Psoas muscle (tissue), 8 donors: ENCODE data around the gene CCDC198. TPM values are rescaled to one million over a fixed set of nuclear protein-coding genes. Genes with fewer than 3 reads are reported as not detected.

Experiments used
- ATAC-seq, 4 donors: fragments of 200-7000 bp; cut with Tn5 transposase; one replicate each; pipeline ENCODE4 v1.9.1; 2020; ENCODE audit warnings: moderate library complexity in 3 of 4, mild to moderate bottlenecking in 2 of 4
- DNase-seq, 2 donors: peaks; one replicate each; pipeline ENCODE4 v3.0.0-alpha.2; 2020
- H3K27ac ChIP-seq: fragments of 200-600 bp; one replicate; pipeline ENCODE4 v1.8.0; 2022
- H3K27me3 ChIP-seq, 3 donors: fragments of 200-600 bp in 1 of 3; one replicate each; pipeline versions ENCODE4 v1.6.1 to v1.8.0; 2013 to 2022; ENCODE audit warnings: low read length in 2 of 3, mild to moderate bottlenecking in 2 of 3, moderate library complexity in 1 of 3; ENCODE audit not compliant: insufficient read depth in 3 of 3
- H3K36me3 ChIP-seq, 2 donors: fragments of 200-600 bp in 1 of 2; one replicate each; pipeline versions ENCODE4 v1.6.1 to v1.8.0; 2013 to 2022; ENCODE audit warnings: low read depth in 1 of 2, mild to moderate bottlenecking in 1 of 2, moderate library complexity in 1 of 2; ENCODE audit not compliant: insufficient read depth in 1 of 2
- H3K4me1 ChIP-seq: fragments of 200-600 bp; one replicate; pipeline ENCODE4 v1.8.0; 2022
- H3K4me3 ChIP-seq: fragments of 200-600 bp; one replicate; pipeline ENCODE4 v1.8.0; 2022; ENCODE audit warnings: mild to moderate bottlenecking
- H3K9me3 ChIP-seq: fragments of 200-600 bp; one replicate; pipeline ENCODE4 v1.8.0; 2022
- WGBS, 3 donors: extraction: QIAGEN DNeasy Blood & Tissue Kit; methylation state at CpG; one replicate each; pipeline versions ENCODE4 v1.1.6 to v1.1.7; 2013; 5-methylcytosine and 5-hydroxymethylcytosine counted together
- intact Hi-C, 2 donors: fragments of 100-400 bp; cut with DNase I; formaldehyde crosslinking; loops; one replicate each; pipeline versions ENCODE4 v1.11.0 to v1.14.2; 2022
- long read RNA-seq, 2 donors: library from polyadenylated mRNA; unstranded; transcript quantifications; one replicate each; pipeline ENCODE4 v2.0.0, GENCODE V29; 2021
- polyA plus RNA-seq, 3 donors: library from polyadenylated mRNA; stranded (reverse); fragments of 200-250 nt; gene quantifications; one replicate each; pipeline ENCODE4 v1.2.3, GENCODE V29; 2013
- total RNA-seq, 4 donors: library from RNA; stranded (reverse); fragmentation: NEBNext Ultra II Directional in 2 of 4; extraction: Animal tissue kit (Norgen Biotek cat#: 25700) in 2 of 4; gene quantifications; one replicate each; pipeline versions ENCODE4 v1.2.1 to v1.2.4, GENCODE V29; 2021 to 2023
- TF ChIP-seq, protein P1 (sequence below): fragments of 200-600 bp; IDR thresholded peaks from one replicate; pipeline ENCODE4 v1.8.0; 2022; ENCODE audit warnings: antibody characterized with exemption
- donor health status: healthy with polysubstance abuse.
- donor health status: DM: no; HTN: no; CAD: no; lungs with moderate emphysema.
- donor health status: Bipolar disorder and iron deficiency.
- donor health status: healthy.
- donor health status: DM: yes; HTN: yes; CAD: no.
- donor health status: DM: no; HTN: no; CAD: no.
- donor health status: DM: no; HTN: no; CAD: no.
- donor health status: DM: yes; HTN: yes; CAD: no.

CCDC198 gene, protein sequence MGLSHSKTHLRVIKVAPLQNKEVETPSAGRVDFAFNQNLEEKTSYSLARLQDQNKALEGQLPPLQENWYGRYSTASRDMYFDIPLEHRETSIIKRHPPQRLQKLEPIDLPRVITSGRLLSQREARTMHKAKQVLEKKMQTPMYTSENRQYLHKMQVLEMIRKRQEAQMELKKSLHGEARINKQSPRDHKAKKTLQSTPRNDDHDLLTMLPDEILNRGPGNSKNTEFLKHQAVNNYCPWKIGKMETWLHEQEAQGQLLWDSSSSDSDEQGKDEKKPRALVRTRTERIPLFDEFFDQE
- not detected for total RNA-seq
- polyA plus RNA-seq: not detected
- long read RNA-seq, donor 1: 0 reads
- long read RNA-seq, donor 2: 0 reads

DNA sequence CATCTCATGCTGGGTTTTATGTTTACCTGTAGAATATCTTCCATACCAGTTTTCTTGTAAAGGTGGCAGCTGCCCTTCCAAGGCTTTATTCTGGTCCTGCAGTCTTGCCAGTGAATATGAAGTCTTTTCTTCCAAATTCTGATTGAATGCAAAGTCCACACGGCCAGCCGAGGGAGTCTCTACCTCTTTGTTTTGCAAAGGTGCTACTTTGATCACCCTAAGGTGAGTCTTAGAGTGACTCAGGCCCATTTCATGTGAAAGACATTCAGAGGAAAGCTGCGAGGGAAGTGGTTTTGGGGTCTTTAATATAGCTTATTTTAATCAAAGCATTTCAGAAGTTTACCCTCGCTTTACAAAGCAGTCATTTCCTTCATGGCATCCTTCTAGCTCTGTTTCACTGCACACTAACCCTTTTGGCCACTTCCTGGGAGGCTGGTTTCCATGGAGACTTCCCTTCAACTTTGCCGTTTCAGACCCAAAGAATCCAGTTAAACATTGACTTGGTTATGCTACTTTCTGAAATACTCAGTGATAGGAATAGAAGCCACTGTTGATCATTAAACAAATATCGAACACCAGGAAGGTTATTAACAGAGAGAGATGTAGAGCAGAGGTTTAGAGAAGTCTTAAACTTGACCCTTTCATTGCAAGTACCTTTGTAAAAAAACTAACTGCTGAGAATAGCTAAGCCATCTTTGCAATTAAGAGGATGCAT lies at the start of gene CCDC198:
CCDC198 (minus strand) TSS at position 391 of the 715 bp plus-strand sequence; CDS start at position 249, 142 bp downstream.
- Histone ChIP-seq H3K4me3 (no peak within 1 kb of the TSS), H3K27me3 (no peaks in the 10 kb centered on the region), H3K4me1 (no peaks in the 10 kb centered on the region), H3K36me3 (no peaks in the 10 kb centered on the region), H3K27ac (no peak within 1 kb of the TSS), H3K9me3 (no peaks in the 10 kb centered on the region)
- no peak for DNase-seq
- intact Hi-C loops: loop anchor here in 1 of 2 donors (10.0 kb wide), 1 partner anchor 561 kb away; no protein-coding TSS in a partner anchor
- WGBS, 3 donors: 47 to 50% (median 50%) methylated on average over 6 of the region's 6 CpGs
- TF ChIP-seq, protein P1, sequence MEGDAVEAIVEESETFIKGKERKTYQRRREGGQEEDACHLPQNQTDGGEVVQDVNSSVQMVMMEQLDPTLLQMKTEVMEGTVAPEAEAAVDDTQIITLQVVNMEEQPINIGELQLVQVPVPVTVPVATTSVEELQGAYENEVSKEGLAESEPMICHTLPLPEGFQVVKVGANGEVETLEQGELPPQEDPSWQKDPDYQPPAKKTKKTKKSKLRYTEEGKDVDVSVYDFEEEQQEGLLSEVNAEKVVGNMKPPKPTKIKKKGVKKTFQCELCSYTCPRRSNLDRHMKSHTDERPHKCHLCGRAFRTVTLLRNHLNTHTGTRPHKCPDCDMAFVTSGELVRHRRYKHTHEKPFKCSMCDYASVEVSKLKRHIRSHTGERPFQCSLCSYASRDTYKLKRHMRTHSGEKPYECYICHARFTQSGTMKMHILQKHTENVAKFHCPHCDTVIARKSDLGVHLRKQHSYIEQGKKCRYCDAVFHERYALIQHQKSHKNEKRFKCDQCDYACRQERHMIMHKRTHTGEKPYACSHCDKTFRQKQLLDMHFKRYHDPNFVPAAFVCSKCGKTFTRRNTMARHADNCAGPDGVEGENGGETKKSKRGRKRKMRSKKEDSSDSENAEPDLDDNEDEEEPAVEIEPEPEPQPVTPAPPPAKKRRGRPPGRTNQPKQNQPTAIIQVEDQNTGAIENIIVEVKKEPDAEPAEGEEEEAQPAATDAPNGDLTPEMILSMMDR: no peak
- ATAC-seq: no peak

GRCh38 chr14:57533214-57533613 lies 39.6 kb upstream of the CCDC198 start:
- Histone ChIP-seq H3K9me3 (peaks cover 5% of the 10 kb centered on the region), H3K27ac (no peak overlapping the region), H3K27me3 (no peaks in the 10 kb centered on the region), H3K4me1 (no peaks in the 10 kb centered on the region), H3K4me3 (no peak overlapping the region), H3K36me3 (no peaks in the 10 kb centered on the region)
- DNase-seq: no peak
- TF ChIP-seq, protein P1: peak; percentile 11
- 69 to 84% (median 78%) methylated on average over 1 of the region's 1 CpG for WGBS, 3 donors
- no peak for ATAC-seq
- intact Hi-C loops: no loop called here

DNA sequence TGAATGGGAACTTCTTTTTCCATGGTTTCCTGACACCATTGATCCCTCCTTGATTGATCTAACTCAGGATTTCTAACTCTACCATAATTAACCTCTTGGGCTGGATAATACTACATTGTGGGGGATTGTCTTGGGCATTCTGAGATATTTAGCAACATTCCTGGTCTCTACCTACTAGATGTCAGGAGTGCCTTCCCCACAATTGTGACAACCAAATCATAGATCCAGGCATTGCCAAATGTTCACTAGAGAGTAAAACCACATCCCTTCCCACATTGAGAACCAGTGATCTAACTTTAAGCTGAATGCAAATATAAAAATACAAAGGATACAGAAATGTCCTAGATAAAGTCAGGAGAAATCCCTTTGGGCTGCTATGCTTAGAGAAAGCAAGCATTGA lies 36.9 kb upstream of the CCDC198 start:
- no peak for ATAC-seq

GRCh38 chr14:57526942-57527341 lies 33.3 kb upstream of the CCDC198 start:
- ATAC-seq: no peak
- H3K9me3 ChIP-seq: peaks cover 12% of the 10 kb centered on the region
- no peak for DNase-seq
- WGBS, 3 donors: 46 to 57% (median 48%) methylated on average over 3 of the region's 3 CpGs
- intact Hi-C loops: no loop called here
- H3K27me3 ChIP-seq: no peaks in the 10 kb centered on the region
- H3K36me3 ChIP-seq: no peaks in the 10 kb centered on the region
- H3K27ac ChIP-seq: no peak overlapping the region
- H3K4me3 ChIP-seq: no peak overlapping the region
- H3K4me1 ChIP-seq: no peaks in the 10 kb centered on the region
- TF ChIP-seq, protein P1: no peak

More for the DNA sequence above, 36.9 kb upstream of the CCDC198 start:
- peaks cover 5% of the 10 kb centered on the region for H3K9me3 ChIP-seq
- no peaks in the 10 kb centered on the region for H3K36me3 ChIP-seq
- no peak for DNase-seq
- intact Hi-C loops: no loop called here
- H3K27ac ChIP-seq: no peak overlapping the region
- H3K27me3 ChIP-seq: no peaks in the 10 kb centered on the region
- TF ChIP-seq, protein P1: no peak
- H3K4me3 ChIP-seq: no peak overlapping the region
- H3K4me1 ChIP-seq: no peaks in the 10 kb centered on the region
